Raji (cell line): ENCODE data around the gene SLC29A3.

Experiments
- POLR2A ChIP-seq: IDR thresholded peaks from 2 replicates; pipeline ENCODE4 v1.6.1; 2011; ENCODE audit warnings: low read depth, low read length, control low read depth; ENCODE audit not compliant: insufficient read depth

SLC29A3 gene

DNA sequence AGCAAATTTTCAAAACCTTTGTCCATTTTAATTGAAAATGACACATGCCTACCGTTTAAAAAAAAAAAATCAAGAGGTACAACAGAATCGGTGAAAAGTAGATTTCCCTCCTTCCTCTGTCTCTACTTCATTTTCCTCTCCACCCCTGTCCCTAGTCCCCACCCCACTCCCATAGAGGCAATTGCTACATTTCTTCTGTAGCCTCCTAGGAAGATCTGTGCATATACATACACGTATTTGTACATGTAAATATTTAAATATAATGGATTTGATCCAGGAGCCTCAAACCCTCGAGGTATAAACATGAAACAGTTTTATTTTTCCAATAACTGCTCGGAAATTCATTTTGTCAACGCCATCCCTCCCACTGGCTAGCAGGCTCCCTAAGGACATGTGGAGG is 14.1 kb upstream of the SLC29A3 start:
- no peak for TF ChIP-seq POLR2A

DNA sequence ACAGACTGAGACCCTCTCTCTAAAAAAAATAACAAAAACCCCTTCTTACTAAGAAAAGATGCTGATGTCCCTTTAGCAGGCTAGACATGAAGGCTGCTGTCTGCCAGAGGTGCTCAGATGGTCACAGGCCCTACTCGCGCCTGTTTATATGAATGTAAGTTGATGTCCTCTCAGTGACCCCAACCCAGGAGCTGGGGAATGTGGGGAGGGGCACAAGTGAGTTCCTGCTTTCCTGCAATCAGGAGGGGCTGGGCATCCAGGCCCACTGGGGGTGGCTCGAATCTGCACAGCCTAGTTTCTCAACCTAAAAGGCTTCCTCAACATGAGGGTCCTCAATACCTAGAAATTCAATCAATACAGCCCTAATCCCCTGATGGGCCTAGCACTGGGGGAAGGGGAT is 12.1 kb upstream of the SLC29A3 start:
- no peak for TF ChIP-seq POLR2A

DNA sequence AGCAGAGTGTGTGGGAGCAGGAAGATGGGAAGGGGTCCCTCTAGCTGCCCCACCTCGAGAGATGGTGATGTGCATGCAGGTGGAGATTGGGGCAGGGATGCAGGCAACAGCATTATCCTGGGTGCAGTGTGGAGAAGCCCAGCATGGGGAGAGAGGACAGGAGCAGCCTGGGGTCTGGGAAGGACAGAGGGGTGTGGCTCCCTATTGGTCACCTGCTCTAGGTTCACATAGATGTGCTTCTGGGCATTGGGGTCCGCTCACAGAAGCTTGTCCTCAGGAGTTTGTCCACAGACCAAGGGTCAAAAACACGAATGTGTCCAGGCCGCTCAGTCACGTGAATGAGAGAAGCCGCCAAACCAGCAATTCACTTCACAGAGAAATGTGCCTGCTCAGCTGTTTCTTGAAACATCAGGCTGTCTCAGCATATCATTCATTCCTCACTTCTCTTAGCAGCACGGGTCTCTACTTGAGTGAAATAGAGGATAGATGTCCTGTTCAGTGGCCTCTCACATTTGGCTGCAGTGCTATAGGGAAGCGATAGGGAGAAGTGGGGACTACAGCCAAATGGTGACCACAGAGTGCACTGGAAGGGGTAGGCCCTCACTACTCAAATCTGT is 11.5 kb upstream of the SLC29A3 start:
- TF ChIP-seq POLR2A: no peak

DNA sequence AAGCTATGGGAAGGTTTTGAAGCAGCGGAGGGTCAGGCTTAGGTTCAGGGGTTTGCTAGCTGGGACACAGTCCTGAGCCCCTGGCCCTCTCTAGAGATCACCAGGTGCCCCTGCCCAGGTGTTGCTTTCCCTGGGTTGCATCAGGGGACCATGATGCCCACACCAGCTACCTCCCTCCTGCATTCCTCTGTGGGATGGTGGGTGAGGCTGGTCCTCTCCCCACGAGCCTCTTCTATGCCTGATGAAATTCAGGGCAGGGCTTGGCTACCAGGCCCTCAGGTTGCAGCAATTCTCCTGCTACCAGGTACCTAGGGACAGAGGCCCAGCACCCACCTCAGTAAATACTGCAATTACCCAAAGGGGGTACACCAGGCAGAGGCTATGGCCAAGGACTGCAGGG is 10.8 kb upstream of the SLC29A3 start:
- TF ChIP-seq POLR2A: no peak

DNA sequence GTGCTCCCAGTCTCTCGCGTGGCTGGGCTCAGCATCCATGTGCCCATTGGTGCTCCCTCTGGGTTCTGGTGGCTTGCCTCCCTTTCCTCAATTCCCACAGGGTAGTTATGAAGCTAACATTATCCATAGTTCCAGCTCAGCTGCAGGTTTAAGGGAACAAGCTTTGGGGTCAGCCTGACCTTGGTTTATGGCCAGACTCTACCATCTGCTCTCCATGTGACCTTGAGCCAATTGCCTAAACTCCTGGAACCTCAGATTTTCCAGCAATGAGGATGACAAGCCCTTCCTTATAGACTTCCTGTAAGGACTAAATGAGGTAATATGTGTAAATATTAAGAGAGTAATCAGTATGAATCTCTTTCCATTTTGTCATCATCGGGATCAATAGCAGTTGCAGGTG is 10.1 kb upstream of the SLC29A3 start:
- TF ChIP-seq POLR2A: no peak

DNA sequence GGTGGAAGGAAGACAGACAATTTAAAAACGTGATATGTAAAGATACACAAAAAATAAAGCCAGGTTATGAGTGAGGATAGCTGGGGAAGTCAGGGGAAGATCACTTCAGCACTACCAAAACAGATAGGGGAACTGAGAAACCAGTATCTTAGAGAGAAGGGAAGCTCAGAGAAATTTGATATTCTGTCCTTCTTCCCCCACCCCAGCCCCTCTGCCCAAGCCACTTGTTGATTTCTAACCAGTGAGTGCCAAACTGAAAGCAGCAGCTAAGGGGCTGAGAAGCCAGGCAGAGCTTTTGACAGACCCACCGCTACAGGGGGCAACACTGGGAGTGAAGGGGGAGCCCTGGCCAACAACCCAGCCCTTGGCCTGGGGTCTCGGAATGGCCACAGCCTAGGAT is 9.1 kb upstream of the SLC29A3 start:
- no peak for TF ChIP-seq POLR2A

DNA sequence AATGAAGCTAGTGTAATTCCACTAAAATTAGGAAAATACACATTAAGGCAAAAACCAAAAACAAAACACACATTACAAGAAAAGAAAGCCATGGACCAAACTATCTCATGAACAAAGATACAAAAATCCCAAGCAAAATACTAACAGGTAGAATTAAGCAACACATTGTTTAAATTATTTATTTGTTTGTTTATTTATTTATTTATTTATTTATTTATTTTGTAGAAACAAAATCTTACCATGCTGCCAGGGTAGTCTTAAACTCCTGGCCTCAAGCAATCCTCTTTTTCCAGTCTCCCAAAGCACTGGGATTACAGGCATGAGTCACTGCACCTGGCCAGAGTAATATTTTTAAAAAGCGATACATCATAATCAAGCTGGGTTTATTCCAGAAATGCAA is 6.8 kb upstream of the SLC29A3 start:
- no peak for TF ChIP-seq POLR2A

DNA sequence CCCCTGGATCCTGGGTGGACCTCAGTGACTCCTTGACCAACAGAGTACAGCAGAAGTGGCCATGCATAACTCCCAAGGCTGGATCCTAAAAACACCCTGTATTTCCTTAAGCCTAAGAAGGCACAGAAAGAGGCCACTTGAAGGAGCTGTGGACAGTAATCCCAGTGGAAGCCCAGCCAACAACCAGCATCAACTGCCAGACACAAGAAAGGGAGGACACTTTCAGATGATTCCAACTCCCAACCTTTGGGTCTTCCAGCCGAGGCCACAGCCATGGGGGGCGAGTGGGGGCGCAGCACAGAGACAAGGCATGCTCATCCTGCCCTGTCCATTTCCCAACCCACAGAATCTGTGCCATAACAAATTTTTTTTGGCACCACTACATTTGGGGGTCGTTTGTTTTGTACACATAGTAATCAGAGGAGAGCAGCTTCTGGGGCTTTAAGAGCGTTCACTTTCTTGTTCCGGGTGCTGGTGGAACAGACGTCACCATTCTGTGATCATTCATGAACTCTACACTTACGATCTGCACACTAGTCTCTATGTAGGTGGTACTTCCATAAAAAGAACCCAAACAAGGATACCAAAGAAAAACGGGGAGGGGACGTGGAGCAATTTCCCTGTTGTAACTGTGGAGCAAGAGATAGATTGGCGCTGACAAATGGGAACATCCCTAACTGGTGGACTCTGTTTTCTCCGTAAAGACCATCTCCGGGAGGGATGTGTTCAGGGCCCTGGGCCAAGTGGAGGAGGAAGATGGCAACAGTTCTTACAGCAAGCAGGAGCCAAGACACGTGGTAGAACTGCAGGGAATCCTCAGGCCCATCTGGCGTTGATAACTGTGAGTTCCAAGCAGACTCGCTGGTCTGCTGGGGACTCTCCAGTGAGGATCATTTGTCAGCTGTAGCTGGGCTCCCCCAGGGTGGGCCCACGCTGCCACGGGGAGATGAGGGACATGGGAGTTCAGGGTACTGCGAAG is 6.0 kb upstream of the SLC29A3 start:
- TF ChIP-seq POLR2A: no peak

DNA sequence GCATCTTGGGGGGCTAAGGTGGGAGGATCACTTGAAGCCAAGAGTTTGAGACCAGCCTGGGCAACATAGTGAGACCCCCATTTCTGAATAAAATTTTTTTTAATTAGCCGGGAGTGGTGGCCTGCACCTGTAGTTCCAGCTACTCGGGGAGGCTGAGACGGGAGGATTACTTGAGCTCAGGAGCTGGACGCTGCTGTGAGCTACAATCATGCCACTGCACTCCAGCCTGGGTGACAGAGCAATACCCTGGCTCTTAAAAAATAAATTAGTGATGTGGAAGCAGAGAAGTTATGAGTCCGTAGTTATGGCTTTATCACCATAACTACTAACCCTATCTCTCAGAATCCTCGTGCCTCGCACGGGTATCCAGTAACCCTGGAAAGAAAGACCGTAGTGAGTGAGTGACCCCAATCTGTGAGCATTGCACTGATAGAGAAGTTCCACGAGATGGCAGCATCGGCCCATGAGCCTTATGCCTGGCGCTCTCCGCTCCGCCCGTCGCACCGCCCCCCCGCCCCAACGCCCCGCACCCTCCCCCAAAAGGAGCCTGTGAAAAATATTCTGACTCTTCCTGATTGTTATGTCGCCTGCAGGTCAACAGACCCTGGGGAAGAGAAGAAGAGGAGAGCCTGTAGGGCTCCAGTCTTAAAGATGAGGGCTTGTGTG is 4.9 kb upstream of the SLC29A3 start:
- TF ChIP-seq POLR2A: no peak

DNA sequence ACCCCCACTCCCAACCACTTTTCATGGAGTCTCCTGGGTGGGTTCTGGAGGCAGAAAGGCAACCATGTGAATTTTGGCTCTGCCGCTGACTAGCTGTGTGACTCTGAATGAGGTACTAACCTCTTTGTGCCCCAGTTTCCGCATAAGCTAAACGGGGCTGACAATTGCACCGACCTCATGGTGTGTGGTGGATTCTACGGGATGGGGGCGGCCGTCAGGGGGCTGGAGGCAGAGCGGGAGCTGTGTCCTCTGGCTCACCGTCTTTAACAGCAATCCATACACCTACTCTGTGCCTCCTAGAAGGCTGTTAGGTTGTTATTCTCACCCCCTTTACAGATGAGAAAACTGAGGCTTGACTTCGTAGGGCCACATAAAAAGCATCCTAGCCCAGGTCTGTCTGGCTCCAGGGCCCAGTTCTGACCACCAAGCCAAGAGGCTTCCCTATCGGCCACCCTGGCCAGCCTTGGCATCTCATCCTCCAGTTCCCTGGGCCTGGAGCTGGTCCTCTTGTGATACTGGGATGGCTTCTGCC is 4.3 kb upstream of the SLC29A3 start:
- TF ChIP-seq POLR2A: no peak

DNA sequence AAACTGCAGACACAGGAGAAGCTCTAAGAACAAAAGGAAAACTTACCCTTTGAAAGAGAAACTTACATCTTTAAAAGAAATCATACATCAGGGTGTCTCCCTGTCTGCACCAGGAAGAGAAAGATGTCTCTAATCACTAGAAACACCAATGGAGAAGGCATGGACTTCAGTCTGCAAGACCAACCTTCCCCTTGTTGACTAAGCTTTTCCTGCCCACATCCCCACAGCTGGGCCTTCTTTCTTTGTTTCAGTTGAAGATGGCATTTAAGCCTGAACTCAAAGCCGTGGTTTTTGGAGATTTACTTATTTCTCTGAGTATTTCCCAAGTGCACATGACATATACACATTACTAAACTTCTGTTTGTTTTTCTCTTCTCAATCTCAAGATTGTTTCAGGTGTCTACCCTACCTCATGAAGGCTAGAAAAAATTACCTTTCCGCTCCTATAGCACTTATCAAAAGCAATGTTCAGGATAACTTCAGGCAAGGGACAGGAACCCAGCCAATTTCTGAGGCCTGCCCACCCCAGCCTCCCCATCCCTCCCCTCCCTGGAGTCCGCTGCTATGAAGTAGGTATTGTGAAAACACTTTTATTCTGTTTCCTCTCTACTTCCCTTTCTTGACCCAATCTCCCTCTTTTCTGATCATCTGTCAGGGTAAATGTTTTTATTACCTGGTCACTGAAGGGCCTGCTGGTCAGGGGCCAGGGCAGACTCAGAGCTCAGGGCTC is 2.8 kb upstream of the SLC29A3 start:
- no peak for TF ChIP-seq POLR2A

DNA sequence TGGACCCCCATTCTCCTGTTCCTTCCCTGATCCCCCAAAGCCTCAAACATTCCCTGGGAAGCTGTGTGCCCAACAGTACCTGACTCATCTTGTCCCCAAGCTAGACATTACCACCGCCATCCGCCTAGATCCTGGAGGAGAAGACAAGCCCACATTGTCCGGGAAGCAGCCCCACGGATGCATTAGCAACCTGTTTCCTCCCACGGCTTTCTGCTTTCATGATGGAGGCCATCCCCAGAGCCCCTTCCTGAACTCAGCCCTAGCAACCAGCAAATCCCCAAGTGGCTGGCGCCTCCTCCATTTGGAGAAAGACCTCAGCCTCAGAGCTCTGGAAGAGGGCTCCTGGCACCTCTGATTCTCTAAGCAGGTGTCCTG is 2.3 kb upstream of the SLC29A3 start:
- no peak for TF ChIP-seq POLR2A

DNA sequence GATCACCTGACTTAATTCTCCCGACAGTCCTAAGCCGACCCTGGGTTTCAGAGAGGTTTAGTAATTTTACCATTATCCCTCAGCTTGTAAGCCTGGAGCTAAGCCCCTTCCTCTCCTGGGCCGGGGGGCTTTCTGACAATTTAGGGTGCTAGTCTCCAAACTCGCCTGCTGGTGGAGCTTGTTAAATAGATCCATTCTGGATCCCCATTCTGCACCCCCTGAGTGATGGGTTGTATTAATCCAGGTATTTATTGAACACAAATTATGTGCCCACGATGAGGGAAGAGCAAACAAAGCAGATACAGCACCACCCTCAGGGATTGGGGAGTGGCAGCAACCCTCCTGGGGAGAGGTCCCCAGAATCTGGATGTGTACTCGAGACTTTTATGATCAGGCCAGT is 1.3 kb upstream of the SLC29A3 start:
- TF ChIP-seq POLR2A: no peak

DNA sequence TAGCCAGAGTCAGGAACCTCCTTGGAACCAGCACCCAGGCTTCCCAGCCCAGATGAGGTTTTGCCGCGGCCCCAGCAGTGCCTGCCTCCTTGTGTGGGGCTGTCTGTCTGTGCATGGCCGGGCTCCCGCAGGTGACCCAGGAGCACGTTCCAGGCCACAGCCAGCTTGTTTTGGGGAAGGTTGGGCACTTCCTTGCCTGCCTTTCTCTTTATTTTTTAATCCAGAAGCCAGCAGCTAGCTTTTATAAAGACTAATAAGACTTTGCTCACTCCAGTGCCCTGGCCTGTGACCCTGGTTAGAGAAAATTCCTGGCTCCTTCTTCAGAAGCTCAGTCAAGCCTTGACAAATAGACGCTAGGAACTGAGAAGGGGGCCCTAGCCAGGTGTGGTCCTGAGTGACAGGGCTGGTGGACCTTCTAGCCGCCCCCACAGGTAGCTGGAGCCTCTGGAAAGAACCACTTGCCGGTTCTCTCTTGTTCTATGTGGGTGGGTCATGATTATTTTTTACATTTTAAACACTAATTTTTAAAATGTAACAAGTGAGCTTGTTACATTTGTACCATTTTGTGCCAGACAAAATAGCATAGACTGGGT is 837 bp downstream of the SLC29A3 start:
- TF ChIP-seq POLR2A: no peak

DNA sequence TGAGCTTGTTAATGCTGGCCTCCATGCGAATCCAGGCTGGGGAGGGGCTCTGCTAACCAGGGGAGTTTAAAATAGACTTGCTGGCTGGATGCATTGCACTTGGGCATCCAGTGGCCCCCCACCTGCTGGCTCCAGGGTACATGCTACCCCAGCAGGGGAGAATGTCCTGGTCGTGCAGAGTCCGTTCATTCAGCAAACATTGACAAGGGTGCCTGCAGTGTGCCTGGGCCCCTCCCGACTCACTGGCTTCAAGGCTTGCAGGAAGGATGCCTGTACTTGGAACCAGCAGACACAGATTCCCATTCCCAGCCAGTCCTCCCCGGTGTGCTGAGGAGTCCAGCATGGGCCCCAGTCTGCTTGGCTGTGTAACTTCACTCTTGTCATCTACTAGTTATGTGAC is 1.5 kb downstream of the SLC29A3 start:
- TF ChIP-seq POLR2A: no peak

DNA sequence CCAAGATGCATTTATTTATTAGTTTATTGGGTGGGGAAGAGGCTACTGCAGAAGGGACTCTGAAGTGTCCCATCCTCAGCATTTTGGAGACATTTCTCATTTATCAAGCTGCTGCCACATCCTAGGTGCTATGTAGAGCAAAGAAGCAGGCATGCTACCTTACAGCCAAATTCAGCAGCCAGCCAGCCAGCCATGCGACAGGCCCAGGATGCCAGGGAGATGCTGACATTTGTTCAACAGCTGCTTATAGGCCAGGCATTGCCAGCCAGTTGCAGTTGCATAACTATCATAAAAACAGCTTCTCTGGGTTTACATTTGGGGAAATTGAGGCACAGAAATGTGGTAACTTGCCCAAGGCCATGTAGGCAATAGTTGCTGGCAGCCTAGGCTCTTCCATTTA is 2.3 kb downstream of the SLC29A3 start:
- TF ChIP-seq POLR2A: no peak
